HepG2 (cell line): Measurements from ENCODE around the gene CSF1R. TPM values are rescaled to one million over a fixed set of nuclear protein-coding genes. Genes with fewer than 3 reads are reported as not detected.

Experiments used
- RAD21 ChIP-seq: fragments of 450-650 bp; formaldehyde crosslinking; IDR thresholded peaks from 2 replicates; pipeline ENCODE4 v1.5.0; 2020; ENCODE audit warnings: mild to moderate bottlenecking
- SCMH1 ChIP-seq: sonication (generic); formaldehyde crosslinking; IDR thresholded peaks from 2 replicates; pipeline ENCODE4 v1.9.0; 2021; ENCODE audit warnings: missing genetic modification reagents, mild to moderate bottlenecking, borderline replicate concordance
- ZNF225 ChIP-seq: sonication (generic); formaldehyde crosslinking; IDR thresholded peaks from 2 replicates; pipeline ENCODE4 v1.4.0; 2020; ENCODE audit warnings: mild to moderate bottlenecking, missing genetic modification reagents
- ZNF687 ChIP-seq: sonication (generic); formaldehyde crosslinking; IDR thresholded peaks from 2 replicates; pipeline ENCODE4 v1.5.1; 2020; ENCODE audit warnings: mild to moderate bottlenecking, missing genetic modification reagents, moderate library complexity
- polyA plus RNA-seq, 8 experiments: library from polyadenylated mRNA; depleted of rRNA in 3 of 8; stranded (reverse) in 7 of 8; unstranded in 1 of 8; fragments of >200 nt; fragmentation: Illumina TruSeq in 4 of 8; extraction: Trizol in 4 of 8; gene quantifications; 2 replicates each; pipeline versions ENCODE4 v1.2.1 to v1.2.3, GENCODE V29; 2011 to 2016; ENCODE audit warnings: low read depth in 4 of 8, missing spikeins in 1 of 8, mixed read lengths in 1 of 8; ENCODE audit not compliant: insufficient read depth in 1 of 8
- total RNA-seq, 5 experiments: library from RNA; depleted of rRNA; stranded (reverse); fragments of >200 nt; fragmentation: Illumina TruSeq; extraction: Trizol; gene quantifications; 2 replicates each; pipeline ENCODE4 v1.2.3, GENCODE V29; 2016; ENCODE audit warnings: low read depth in 1 of 5
- TF ChIP-seq, protein P1 (sequence below): sonication (generic); formaldehyde crosslinking; IDR thresholded peaks from 2 replicates; pipeline ENCODE4 v1.8.0; 2022; ENCODE audit warnings: low read depth, missing genetic modification reagents
- TF ChIP-seq, protein P2 (sequence below): sonication (generic); formaldehyde crosslinking; IDR thresholded peaks from 2 replicates; pipeline ENCODE4 v1.5.0; 2020; ENCODE audit warnings: mild to moderate bottlenecking, missing genetic modification reagents, moderate library complexity
- TF ChIP-seq, protein P3 (sequence below): IDR thresholded peaks from 2 replicates; pipeline ENCODE4 v1.6.1; 2016; ENCODE audit warnings: mild to moderate bottlenecking

Gene CSF1R
- total and polyA plus RNA-seq, 2 of the 13 experiments (the other 11 are each of a cell fraction or from before 2014, with no cell fraction given) = 0.01 TPM; not detected in 1

DNA sequence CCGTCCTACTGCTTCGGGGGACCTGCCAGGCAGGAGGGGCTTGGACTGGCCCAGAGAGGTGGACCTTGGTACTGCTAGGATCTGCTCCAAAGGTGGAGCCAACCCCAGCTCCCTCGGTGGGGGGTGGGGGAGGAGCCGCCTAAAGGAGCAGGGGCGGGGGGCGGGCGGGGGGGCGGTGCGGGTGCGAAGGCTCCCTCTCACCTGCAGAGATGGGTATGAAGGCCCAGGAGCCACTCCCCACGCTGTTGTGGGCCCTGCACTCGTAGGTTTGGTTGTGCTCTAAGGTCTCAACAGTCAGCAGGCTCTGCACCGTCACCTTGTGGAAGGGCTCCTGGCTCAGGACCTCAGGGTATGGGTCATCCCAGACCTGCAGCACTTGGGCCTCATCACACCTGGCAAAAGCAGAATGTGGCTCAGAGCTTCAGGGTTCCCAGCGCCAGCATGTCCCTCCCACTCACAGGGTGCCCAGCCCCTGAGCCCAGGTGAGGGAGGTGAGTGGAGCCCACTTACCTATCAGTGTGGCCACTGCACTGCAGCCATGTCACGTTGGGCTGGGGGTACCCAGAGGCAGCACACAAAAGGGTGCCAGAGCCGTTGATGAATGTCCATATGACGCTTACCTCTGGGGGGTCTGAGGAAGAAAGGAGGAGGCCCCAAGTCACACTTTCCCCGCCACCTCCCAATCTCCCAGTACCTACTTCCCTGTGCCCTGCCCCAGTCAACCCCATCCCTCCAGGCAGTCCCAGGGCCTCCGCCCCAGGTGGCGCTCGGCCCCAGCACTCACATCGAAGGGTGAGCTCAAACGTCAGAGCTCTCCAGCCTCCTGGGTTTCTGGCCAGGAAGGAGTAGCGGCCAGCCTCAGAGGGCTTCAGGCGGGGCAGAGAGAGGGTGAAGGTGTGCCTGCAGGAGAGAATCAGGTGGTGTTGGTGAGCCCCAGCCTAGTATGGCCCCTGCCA is 16.4 kb downstream of the CSF1R start (continued):
- TF ChIP-seq SCMH1 (CRISPR knock-in tag) (no peak), RAD21 (peak; percentile 38; the same call in 1 of the 2 replicates), ZNF225 (no peak), ZNF687 (no peak)
- TF ChIP-seq, protein P1, sequence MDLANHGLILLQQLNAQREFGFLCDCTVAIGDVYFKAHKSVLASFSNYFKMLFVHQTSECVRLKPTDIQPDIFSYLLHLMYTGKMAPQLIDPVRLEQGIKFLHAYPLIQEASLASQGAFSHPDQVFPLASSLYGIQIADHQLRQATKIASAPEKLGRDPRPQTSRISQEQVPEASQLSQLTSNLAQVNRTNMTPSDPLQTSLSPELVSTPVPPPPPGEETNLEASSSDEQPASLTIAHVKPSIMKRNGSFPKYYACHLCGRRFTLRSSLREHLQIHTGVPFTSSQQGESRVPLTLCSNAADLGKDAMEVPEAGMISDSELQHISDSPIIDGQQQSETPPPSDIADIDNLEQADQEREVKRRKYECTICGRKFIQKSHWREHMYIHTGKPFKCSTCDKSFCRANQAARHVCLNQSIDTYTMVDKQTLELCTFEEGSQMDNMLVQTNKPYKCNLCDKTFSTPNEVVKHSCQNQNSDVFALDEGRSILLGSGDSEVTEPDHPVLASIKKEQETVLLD (CRISPR knock-in tag) = no peak
- TF ChIP-seq, protein P2, sequence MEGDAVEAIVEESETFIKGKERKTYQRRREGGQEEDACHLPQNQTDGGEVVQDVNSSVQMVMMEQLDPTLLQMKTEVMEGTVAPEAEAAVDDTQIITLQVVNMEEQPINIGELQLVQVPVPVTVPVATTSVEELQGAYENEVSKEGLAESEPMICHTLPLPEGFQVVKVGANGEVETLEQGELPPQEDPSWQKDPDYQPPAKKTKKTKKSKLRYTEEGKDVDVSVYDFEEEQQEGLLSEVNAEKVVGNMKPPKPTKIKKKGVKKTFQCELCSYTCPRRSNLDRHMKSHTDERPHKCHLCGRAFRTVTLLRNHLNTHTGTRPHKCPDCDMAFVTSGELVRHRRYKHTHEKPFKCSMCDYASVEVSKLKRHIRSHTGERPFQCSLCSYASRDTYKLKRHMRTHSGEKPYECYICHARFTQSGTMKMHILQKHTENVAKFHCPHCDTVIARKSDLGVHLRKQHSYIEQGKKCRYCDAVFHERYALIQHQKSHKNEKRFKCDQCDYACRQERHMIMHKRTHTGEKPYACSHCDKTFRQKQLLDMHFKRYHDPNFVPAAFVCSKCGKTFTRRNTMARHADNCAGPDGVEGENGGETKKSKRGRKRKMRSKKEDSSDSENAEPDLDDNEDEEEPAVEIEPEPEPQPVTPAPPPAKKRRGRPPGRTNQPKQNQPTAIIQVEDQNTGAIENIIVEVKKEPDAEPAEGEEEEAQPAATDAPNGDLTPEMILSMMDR (CRISPR knock-in tag) = peak; percentile 57
- TF ChIP-seq, protein P3, sequence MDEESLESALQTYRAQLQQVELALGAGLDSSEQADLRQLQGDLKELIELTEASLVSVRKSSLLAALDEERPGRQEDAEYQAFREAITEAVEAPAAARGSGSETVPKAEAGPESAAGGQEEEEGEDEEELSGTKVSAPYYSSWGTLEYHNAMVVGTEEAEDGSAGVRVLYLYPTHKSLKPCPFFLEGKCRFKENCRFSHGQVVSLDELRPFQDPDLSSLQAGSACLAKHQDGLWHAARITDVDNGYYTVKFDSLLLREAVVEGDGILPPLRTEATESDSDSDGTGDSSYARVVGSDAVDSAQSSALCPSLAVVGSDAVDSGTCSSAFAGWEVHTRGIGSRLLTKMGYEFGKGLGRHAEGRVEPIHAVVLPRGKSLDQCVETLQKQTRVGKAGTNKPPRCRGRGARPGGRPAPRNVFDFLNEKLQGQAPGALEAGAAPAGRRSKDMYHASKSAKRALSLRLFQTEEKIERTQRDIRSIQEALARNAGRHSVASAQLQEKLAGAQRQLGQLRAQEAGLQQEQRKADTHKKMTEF (CRISPR knock-in tag) = no peak
